Nephron (organoid): ENCODE data around the gene PTPRD.

Experiments
- H3K27ac Mint-ChIP-seq, 3 experiments: 2 replicates each; pipeline ENCODE4 v1.8.0; 2020; ENCODE audit warnings: mixed read lengths in 3 of 3, mild to moderate bottlenecking in 2 of 3, moderate library complexity in 1 of 3
- H3K27me3 Mint-ChIP-seq: 2 replicates; pipeline ENCODE4 v1.8.0; 2021; ENCODE audit warnings: low read depth, mild to moderate bottlenecking, moderate library complexity, mixed read lengths
- H3K36me3 Mint-ChIP-seq: 2 replicates; pipeline ENCODE4 v1.8.0; 2020; ENCODE audit warnings: low read depth, mixed read lengths
- H3K4me1 Mint-ChIP-seq: 2 replicates; pipeline ENCODE4 v1.8.0; 2020; ENCODE audit warnings: mixed read lengths
- H3K4me3 Mint-ChIP-seq, 3 experiments: 2 replicates each; pipeline ENCODE4 v1.8.0; 2020; ENCODE audit warnings: mild to moderate bottlenecking in 3 of 3, mixed read lengths in 3 of 3, moderate library complexity in 2 of 3
- H3K9me3 Mint-ChIP-seq: 2 replicates; pipeline ENCODE4 v1.8.0; 2020; ENCODE audit warnings: mixed read lengths
- TF ChIP-seq, protein P1 (sequence below), 3 experiments: fragments of 200-600 bp; sonication (generic); IDR thresholded peaks; one replicate each; pipeline ENCODE4 v1.5.0; 2021; ENCODE audit warnings: antibody characterized with exemption in 3 of 3; ENCODE audit not compliant: unreplicated experiment in 3 of 3

The PTPRD gene

DNA sequence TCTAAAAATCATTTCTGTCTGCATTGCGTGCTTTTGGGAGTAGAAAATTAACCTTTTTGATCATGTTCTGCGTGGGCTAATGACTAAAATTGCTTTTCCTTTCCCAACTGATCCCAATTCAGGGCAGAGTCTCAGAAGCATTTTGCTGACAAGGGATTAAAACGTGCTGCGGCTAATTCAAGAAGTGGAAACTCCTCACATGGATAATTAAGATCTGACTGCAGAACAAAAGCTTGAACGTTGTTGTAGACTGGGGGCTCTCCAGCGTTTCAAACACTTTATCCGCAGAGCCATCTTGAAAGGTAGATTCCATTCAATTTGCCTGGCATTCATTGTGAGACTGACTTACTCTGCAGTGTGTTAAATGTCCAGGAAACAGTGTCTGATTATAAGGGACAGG lies 2327.9 kb downstream of the PTPRD start:
- TF ChIP-seq, protein P1, sequence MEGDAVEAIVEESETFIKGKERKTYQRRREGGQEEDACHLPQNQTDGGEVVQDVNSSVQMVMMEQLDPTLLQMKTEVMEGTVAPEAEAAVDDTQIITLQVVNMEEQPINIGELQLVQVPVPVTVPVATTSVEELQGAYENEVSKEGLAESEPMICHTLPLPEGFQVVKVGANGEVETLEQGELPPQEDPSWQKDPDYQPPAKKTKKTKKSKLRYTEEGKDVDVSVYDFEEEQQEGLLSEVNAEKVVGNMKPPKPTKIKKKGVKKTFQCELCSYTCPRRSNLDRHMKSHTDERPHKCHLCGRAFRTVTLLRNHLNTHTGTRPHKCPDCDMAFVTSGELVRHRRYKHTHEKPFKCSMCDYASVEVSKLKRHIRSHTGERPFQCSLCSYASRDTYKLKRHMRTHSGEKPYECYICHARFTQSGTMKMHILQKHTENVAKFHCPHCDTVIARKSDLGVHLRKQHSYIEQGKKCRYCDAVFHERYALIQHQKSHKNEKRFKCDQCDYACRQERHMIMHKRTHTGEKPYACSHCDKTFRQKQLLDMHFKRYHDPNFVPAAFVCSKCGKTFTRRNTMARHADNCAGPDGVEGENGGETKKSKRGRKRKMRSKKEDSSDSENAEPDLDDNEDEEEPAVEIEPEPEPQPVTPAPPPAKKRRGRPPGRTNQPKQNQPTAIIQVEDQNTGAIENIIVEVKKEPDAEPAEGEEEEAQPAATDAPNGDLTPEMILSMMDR (IDR thresholded peaks at IDR 0.05; ENCODE audit: unreplicated experiment in 3 of 3), result no peak
- Mint-ChIP-seq H3K9me3 (no peaks in the 10 kb centered on the region), H3K27me3 (no peaks in the 10 kb centered on the region), H3K27ac (no peak overlapping the region), H3K36me3 (no peaks in the 10 kb centered on the region), H3K4me1 (no peaks in the 10 kb centered on the region), H3K4me3 (no peak overlapping the region)

DNA sequence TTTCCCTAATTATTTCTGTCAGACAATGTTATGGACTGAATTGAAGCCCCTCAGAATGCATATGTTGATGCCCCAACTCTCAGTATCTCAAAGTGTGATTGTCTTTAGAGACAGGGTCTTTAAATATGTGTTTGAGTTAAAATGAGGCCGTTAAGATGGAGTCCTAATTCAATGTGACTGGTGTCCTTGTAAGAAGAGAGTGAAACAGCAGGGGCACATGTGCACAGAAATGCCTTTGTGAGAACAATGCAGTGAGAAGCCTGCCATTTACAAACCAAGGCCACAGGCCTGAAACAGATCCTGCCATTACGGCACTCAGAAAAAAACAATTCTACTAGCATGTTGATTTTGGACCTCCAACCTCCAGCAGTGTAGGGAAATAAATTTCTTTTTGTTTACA lies 2330.3 kb downstream of the PTPRD start:
- TF ChIP-seq, protein P1 (IDR thresholded peaks at IDR 0.05; ENCODE audit: unreplicated experiment in 3 of 3), result no peak
- Mint-ChIP-seq H3K4me3 (no peak overlapping the region), H3K27me3 (no peaks in the 10 kb centered on the region), H3K9me3 (peaks cover 2% of the 10 kb centered on the region), H3K4me1 (no peaks in the 10 kb centered on the region), H3K27ac (no peak overlapping the region), H3K36me3 (no peaks in the 10 kb centered on the region)

DNA sequence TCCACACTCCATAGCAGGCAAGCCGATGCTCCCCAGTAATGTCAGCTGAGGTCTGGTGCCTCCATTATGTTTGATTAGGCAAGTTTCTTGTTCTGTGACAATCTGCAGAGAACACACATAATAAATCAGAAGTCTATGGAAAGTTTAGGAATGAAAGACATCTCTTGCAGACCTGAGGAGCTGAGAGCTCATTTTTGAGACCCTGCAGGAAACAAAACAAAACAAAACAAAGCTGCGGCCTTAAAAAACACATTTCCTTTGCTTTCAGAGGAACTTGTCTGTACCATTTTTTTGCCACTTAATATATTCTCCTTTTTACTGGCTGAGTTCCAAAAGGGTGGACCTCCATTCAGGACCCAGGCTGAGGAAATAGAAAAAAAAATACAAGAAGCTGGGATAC lies 2332.0 kb downstream of the PTPRD start:
- Mint-ChIP-seq H3K4me1 (no peaks in the 10 kb centered on the region), H3K27ac (peak overlapping the region in 1 of 3 experiments; percentile 41), H3K27me3 (no peaks in the 10 kb centered on the region), H3K9me3 (peaks cover 12% of the 10 kb centered on the region), H3K36me3 (no peaks in the 10 kb centered on the region), H3K4me3 (no peak overlapping the region)
- TF ChIP-seq, protein P1 (IDR thresholded peaks at IDR 0.05; ENCODE audit: unreplicated experiment in 3 of 3), result no peak

DNA sequence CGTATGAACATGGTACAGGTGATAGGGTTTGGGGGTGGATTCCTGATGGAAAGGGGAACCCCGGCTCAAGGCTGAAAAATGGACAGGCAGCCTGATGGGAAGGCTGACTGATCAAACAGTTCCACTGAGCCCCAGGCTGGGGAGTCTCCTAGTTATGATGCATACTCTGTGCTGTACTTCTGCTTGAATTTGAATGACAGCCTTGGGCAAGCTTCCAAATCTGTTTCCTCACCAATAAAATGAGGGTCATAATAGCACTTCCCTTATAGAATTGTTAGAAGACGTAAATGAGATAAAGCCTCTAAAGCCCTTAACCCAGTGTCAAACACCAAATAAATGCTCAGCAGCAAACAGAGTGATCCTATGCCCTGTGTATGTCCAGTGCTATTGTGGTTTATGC lies 2334.8 kb downstream of the PTPRD start:
- H3K9me3 Mint-ChIP-seq, result peaks cover 17% of the 10 kb centered on the region
- H3K4me1 Mint-ChIP-seq, result no peaks in the 10 kb centered on the region
- no peak overlapping the region for H3K27ac Mint-ChIP-seq
- no peaks in the 10 kb centered on the region for H3K36me3 Mint-ChIP-seq
- H3K27me3 Mint-ChIP-seq, result no peaks in the 10 kb centered on the region
- no peak overlapping the region for H3K4me3 Mint-ChIP-seq
- TF ChIP-seq, protein P1 (IDR thresholded peaks at IDR 0.05; ENCODE audit: unreplicated experiment in 3 of 3), result no peak

DNA sequence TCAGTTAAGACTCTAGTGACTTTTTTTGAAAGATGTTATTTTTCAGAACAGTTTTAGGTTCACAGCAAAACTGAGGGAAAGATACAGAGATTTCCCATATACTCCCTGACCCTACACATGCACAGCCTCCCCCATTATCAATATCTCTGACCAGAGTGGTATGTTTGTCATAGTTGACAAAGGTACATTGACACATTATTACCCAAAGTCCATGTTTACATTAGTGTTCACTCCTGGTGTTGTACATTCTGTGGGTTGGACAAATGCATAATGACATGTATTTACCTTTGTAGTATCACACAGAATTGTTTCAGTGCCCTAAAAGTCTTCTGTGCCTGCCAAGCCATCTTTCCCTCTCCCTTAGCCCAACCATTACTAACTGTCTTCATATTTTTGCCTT lies 2342.6 kb downstream of the PTPRD start:
- TF ChIP-seq, protein P1 (IDR thresholded peaks at IDR 0.05; ENCODE audit: unreplicated experiment in 3 of 3), result no peak
- Mint-ChIP-seq H3K4me3 (no peak overlapping the region), H3K27me3 (peaks cover 3% of the 10 kb centered on the region), H3K4me1 (peaks cover 28% of the 10 kb centered on the region), H3K36me3 (no peaks in the 10 kb centered on the region), H3K27ac (no peak overlapping the region), H3K9me3 (peaks cover 12% of the 10 kb centered on the region)

DNA sequence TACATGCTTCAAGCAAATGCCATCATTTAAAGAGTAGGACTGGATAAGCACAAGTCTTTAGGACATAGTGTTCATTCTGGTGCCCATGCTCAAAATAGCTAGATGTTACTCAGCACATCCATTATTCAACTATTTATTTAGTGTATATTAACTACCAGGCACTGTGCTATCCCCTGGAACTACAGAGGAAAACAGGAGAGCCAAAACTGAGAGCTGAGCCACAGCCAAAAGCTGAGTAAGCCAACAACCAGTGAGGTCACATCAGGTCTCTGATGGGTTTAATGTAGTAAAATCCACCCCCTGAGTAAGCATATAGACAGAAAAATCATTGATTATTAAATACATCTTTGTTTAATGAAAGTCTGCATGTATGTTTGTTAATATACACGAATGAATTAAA lies 2343.9 kb downstream of the PTPRD start:
- Mint-ChIP-seq H3K9me3 (peaks cover 7% of the 10 kb centered on the region), H3K36me3 (no peaks in the 10 kb centered on the region), H3K27me3 (peaks cover 3% of the 10 kb centered on the region), H3K27ac (no peak overlapping the region), H3K4me3 (no peak overlapping the region), H3K4me1 (peaks cover 41% of the 10 kb centered on the region)
- TF ChIP-seq, protein P1 (IDR thresholded peaks at IDR 0.05; ENCODE audit: unreplicated experiment in 3 of 3), result no peak
